Upper lobe of left lung (tissue), 4 donors: ENCODE results near the gene CATSPER1.
A peak's percentile ranks its signal among the peaks of the same experiment; 100 is the strongest.

ENCODE experiments used
- CTCF ChIP-seq, 6 experiments: fragments of 450-650 bp in 4 of 6; fragments of 200-600 bp in 2 of 6; sonication (generic) in 2 of 6; IDR thresholded peaks; one replicate each; pipeline ENCODE4 v1.5.1; 2016 to 2019; ENCODE audit warnings: antibody characterized with exemption in 6 of 6
- EP300 ChIP-seq, 4 donors: sonication (generic); formaldehyde crosslinking; IDR thresholded peaks; one replicate each; pipeline ENCODE4 v1.5.1; 2017; ENCODE audit warnings: antibody characterized with exemption in 4 of 4, control low read depth in 2 of 4
- POLR2A ChIP-seq, 4 donors: fragments of 450-650 bp; IDR thresholded peaks; one replicate each; pipeline ENCODE4 v1.5.1; 2016 to 2017; ENCODE audit warnings: antibody characterized with exemption in 4 of 4, mild to moderate bottlenecking in 2 of 4
- POLR2AphosphoS5 ChIP-seq, 2 donors: sonication (generic); formaldehyde crosslinking; IDR thresholded peaks; one replicate each; pipeline ENCODE4 v1.5.1; 2017; ENCODE audit warnings: antibody characterized with exemption in 2 of 2

- TF ChIP-seq POLR2AphosphoS5 (IDR thresholded peaks at IDR 0.05): no peak
- TF ChIP-seq POLR2A (IDR thresholded peaks at IDR 0.05): no peak
- TF ChIP-seq CTCF (IDR thresholded peaks at IDR 0.05): peak; percentile 95 to 100 (median 96)
- no peak for TF ChIP-seq EP300 (IDR thresholded peaks at IDR 0.05)
These were observed 3.7 kb downstream of the CATSPER1 start for GRCh38 chr11:66022401-66023185.
